ENCODE measurements around the gene RNASEH2C.
A peak's percentile ranks its signal among the peaks of the same experiment; 100 is the strongest.
"Not testable (repeated sequence)": the region's sequence is repeated elsewhere in the genome, so short reads cannot be mapped to it uniquely, and the experiment has no call there.

Gene RNASEH2C

GRCh38 chr11:65716774-65717405 lies 3.7 kb downstream of the RNASEH2C start:
- no peak for DNase-seq

- no peak for DNase-seq
Measured at GRCh38 chr11:65716302-65716701, 4.3 kb downstream of the RNASEH2C start.

- DNase-seq: no peak
Measured at GRCh38 chr11:65714433-65714832, 6.2 kb downstream of the RNASEH2C start.

GRCh38 chr11:65713212-65713969 lies 7.2 kb downstream of the RNASEH2C start:
- no peak for DNase-seq

- DNase-seq: no peak
Measured at GRCh38 chr11:65712633-65713076, 7.9 kb downstream of the RNASEH2C start.

DNA sequence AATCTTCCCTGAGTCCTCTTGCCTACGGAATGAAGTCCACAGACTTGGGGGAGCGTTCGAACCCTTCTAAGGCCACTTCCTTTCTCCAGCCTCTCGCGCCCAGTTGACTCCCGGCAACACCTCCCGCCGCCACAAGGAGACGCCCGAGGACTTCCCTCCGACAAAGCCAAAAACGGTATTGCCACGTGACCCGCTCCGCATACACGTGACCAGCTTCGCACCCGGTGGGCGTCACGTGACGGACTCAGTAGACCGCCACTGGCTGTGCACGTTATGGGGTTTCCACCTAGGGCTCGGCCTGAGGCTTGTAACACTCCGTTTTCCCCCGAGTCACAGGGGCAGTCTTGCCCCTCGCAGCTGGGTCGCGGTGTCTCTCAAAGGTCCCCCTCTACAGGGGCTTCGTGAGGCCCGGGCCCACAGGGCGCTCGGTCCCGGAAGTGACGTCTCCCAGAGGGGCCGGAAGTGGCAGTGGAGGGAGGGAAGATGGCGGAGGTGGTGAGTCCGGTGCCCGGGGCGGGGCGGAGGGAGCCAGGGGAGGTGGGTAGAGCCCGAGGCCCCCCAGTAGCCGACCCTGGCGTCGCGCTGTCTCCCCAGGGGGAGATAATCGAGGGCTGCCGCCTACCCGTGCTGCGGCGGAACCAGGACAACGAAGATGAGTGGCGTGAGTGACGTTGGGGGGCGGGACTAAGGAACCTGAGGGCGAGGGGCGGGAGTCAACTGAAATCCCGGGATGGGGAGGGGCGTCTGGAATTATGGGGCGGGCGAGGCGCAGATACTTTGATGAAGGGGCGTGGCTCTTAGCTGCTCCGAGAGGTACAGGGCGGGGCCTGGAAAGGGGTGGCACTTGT lies 8.6 kb downstream of the RNASEH2C start, which contains the start of gene KAT5:
Gene KAT5 (plus strand): TSS at position 468 of the 848 bp plus-strand sequence. CDS start 16 bp downstream, at position 484.
- DNase-seq: peak; percentile 97

DNA sequence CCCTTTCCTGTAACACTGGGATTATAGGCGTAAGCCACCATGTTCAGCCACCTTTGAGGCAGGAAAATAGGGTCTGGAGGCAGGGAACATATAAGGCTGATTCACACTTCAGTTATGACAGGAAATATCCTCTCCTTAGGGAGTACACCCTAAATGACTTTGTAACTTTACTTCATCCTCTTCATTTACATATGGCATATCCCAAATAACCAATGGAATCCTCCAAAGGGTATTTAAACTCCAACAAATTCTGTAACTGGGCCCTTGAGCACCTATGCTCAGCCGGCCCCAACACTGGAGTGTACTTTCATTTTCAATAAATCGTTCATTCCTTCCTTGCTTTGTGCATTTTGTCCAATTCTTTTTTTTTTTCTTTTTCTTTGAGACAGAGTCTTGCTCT lies 10.2 kb downstream of the RNASEH2C start:
- DNase-seq: no peak

DNA sequence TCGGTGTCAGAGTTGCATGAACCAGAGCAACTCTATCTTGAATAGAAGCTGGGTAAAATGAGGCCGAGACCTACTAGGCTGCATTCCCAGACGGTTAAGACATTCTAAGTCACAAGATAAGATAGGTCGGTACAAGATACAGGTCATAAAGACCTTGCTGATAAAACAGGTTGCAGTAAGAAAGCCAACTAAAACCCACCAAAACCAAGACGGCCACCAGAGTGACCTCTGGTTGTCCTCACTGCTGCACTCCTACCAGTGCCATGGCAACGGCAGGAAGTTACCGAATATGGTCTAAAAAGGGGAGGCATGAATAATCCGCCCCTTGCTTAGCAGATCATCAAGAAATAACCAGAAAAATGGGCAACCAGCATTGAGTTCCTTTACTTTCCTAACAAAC lies 10.9 kb downstream of the RNASEH2C start:
- no peak for DNase-seq

GRCh38 chr11:65708451-65708850 lies 12.1 kb downstream of the RNASEH2C start:
- DNase-seq: no peak

- not testable (repeated sequence) for DNase-seq
Measured at GRCh38 chr11:65707002-65707401, 13.6 kb downstream of the RNASEH2C start.

DNA sequence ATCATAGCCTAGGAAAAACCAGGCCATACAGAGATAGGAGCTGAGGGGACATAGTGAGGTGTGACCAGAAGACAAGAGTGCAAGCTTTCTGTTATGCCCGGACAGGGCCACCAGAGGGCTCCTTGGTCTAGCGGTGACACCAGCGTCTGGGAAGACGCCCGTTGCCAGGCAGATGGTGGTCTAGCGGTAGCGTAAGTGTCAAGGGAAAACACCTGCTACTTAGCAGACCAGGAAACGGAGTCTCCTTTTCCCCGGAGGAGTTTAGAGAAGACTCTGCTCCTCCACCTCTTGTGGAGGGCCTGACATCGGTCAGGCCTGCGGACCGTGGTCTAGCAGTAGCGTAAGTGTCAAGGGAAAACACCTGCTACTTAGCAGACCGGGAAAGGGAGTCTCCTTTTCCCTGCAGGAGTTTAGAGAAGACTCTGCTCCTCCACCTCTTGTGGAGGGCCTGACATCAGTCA lies 14.3 kb downstream of the RNASEH2C start:
- peak; percentile 60 for DNase-seq

DNA sequence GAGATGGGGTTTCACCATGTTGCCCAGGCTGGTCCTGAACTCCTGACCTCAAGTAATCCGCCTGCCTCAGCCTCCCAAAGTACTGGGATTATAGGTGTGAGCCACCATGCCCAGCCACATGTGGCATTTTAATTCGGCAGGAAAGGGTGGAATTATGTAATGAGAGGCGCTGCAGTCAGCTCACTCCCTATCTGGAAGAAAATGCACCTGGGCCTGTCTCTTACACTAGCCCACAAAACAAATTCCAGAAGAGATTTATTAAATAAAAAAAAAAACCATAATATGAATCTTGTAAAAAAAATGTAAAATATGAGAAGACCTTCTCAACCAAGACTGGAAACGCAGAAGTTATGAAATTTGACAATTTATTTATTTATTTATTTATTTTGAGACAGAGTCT lies 16.8 kb downstream of the RNASEH2C start:
- DNase-seq: no peak

- DNase-seq: no peak
Measured at GRCh38 chr11:65701686-65702085, 18.9 kb downstream of the RNASEH2C start.

DNA sequence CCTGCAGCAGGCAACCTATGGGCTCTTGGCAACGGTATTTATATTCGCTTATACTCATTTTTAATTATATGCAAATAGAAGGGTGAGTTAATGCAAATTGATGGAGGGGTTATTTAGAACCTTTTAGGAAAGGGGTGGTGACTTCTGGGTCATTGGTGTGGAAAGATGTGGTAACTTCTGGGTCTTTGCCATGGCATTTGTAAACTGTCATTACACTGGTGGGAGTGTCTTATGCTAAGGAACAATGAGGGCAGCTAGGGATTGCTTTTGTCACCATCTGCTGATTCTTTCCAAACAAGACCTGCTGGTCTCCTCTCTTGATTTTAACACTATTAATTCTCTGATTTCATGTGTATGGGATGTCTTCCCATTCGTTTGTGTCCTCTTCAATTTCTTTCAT lies 20.2 kb downstream of the RNASEH2C start:
- DNase-seq: no peak

- DNase-seq: no peak
Measured at GRCh38 chr11:65699306-65699705, 21.3 kb downstream of the RNASEH2C start.

DNA sequence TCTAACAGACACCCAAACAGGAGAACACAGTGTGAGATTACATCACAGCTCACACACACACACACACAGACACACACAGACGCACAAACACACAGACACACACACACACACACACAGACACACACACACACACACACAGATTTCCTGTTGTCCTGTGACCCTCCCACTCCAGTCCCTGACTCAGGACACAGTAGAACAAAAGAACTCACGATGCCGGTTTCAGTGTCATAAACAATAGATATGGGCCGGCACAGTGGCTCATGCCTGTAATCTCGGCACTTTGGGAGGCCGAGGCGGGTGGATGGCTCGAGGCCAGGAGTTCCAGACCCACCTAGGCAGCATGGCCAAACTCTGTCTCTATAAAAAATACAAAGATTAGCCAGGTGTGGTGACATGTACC lies 22.4 kb downstream of the RNASEH2C start:
- no peak for DNase-seq

- DNase-seq: no peak
Measured at GRCh38 chr11:65696802-65697552, 23.6 kb downstream of the RNASEH2C start.

GRCh38 chr11:65695459-65696241 lies 24.9 kb downstream of the RNASEH2C start:
- DNase-seq: no peak

- no peak for DNase-seq
Measured at GRCh38 chr11:65692367-65692766, 28.2 kb downstream of the RNASEH2C start.

GRCh38 chr11:65691847-65692246 lies 28.8 kb downstream of the RNASEH2C start:
- not testable (repeated sequence) for DNase-seq

GRCh38 chr11:65685981-65686380 lies 34.6 kb downstream of the RNASEH2C start:
- no peak for DNase-seq

DNA sequence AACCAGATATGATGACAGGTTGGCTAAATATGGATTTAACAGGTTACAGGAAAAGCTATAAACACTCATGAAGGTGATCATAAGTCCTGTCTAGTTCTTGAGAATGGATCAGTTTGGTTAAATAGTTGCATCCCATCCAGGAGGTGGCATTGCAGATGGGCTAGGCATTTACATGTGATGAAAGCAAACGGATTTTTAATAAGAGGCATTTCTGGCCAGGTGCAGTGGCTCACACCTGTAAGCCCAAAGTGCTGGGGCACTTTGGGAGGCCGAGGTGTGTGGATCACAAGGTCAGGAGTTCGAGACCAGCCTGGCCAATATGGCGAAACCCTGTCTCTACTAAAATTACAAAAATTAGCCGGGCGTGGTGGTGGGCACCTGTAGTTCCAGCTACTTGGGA lies 37.1 kb downstream of the RNASEH2C start:
- not testable (repeated sequence) for DNase-seq
